Measurements from ENCODE around the gene ANKHD1.

ANKHD1 gene

GRCh38 chr5:140391732-140392131 is 9.9 kb upstream of the ANKHD1 start:
- Mint-ChIP-seq H3K4me3 (no peak overlapping the region), H3K27ac (no peak overlapping the region), H3K4me1 (ENCODE audit: low read depth in 2 of 2) (no peaks in the 10 kb centered on the region), H3K36me3 (ENCODE audit: insufficient read depth) (no peaks in the 10 kb centered on the region), H3K9me3 (no peaks in the 10 kb centered on the region), H3K27me3 (no peaks in the 10 kb centered on the region)
- DNase-seq = no peak
- no peak for ATAC-seq (replicated peaks)

GRCh38 chr5:140393738-140394137 is 7.9 kb upstream of the ANKHD1 start:
- H3K27ac Mint-ChIP-seq = no peak overlapping the region
- no peaks in the 10 kb centered on the region for H3K4me1 Mint-ChIP-seq (ENCODE audit: low read depth in 2 of 2)
- no peaks in the 10 kb centered on the region for H3K9me3 Mint-ChIP-seq
- H3K36me3 Mint-ChIP-seq (ENCODE audit: insufficient read depth) = no peaks in the 10 kb centered on the region
- ATAC-seq (replicated peaks) (no peak), DNase-seq (no peak)
- H3K27me3 Mint-ChIP-seq = no peaks in the 10 kb centered on the region
- no peak overlapping the region for H3K4me3 Mint-ChIP-seq

GRCh38 chr5:140398379-140398811 is 3.2 kb upstream of the ANKHD1 start:
- Mint-ChIP-seq H3K4me1 (ENCODE audit: low read depth in 2 of 2) (peaks cover 15 to 17% of the 10 kb centered on the region in 2 donors), H3K27ac (no peak overlapping the region), H3K4me3 (no peak overlapping the region), H3K27me3 (no peaks in the 10 kb centered on the region), H3K36me3 (ENCODE audit: insufficient read depth) (no peaks in the 10 kb centered on the region), H3K9me3 (no peaks in the 10 kb centered on the region)
- ATAC-seq (replicated peaks) = no peak
- DNase-seq = no peak

- DNase-seq = no peak
- no peak for ATAC-seq (replicated peaks)
- peaks cover 27 to 31% of the 10 kb centered on the region in 2 donors for H3K4me1 Mint-ChIP-seq (ENCODE audit: low read depth in 2 of 2)
- peaks cover 7% of the 10 kb centered on the region for H3K36me3 Mint-ChIP-seq (ENCODE audit: insufficient read depth)
- no peak overlapping the region for H3K4me3 Mint-ChIP-seq
- H3K27ac Mint-ChIP-seq = no peak overlapping the region
- H3K9me3 Mint-ChIP-seq = no peaks in the 10 kb centered on the region
- no peaks in the 10 kb centered on the region for H3K27me3 Mint-ChIP-seq
Measured at GRCh38 chr5:140399979-140400729, 1.5 kb upstream of the ANKHD1 start.

- no peaks in the 10 kb centered on the region for H3K9me3 Mint-ChIP-seq
- no peaks in the 10 kb centered on the region for H3K27me3 Mint-ChIP-seq
- no peak overlapping the region for H3K4me3 Mint-ChIP-seq
- H3K4me1 Mint-ChIP-seq (ENCODE audit: low read depth in 2 of 2) = peaks cover 27 to 32% of the 10 kb centered on the region in 2 donors
- ATAC-seq (replicated peaks) (peak; percentile 63), DNase-seq (peak; percentile 78 to 84 (median 79))
- peaks cover 7% of the 10 kb centered on the region for H3K36me3 Mint-ChIP-seq (ENCODE audit: insufficient read depth)
- no peak overlapping the region for H3K27ac Mint-ChIP-seq
Measured at GRCh38 chr5:140400730-140401361, 787 bp upstream of the ANKHD1 start.

GRCh38 chr5:140402258-140403074 is 833 bp downstream of the ANKHD1 start:
- no peak overlapping the region for H3K4me3 Mint-ChIP-seq
- DNase-seq (peak; percentile 19 to 45 (median 30)), ATAC-seq (replicated peaks) (no peak)
- H3K36me3 Mint-ChIP-seq (ENCODE audit: insufficient read depth) = peaks cover 20% of the 10 kb centered on the region
- no peak overlapping the region for H3K27ac Mint-ChIP-seq
- no peaks in the 10 kb centered on the region for H3K9me3 Mint-ChIP-seq
- no peaks in the 10 kb centered on the region for H3K27me3 Mint-ChIP-seq
- peaks cover 27 to 40% of the 10 kb centered on the region in 2 donors for H3K4me1 Mint-ChIP-seq (ENCODE audit: low read depth in 2 of 2)

GRCh38 chr5:140403613-140404012 is 2.0 kb downstream of the ANKHD1 start:
- Mint-ChIP-seq H3K36me3 (ENCODE audit: insufficient read depth) (peaks cover 25% of the 10 kb centered on the region), H3K4me3 (no peak overlapping the region), H3K4me1 (ENCODE audit: low read depth in 2 of 2) (peaks cover 30 to 45% of the 10 kb centered on the region in 2 donors), H3K9me3 (no peaks in the 10 kb centered on the region), H3K27me3 (no peaks in the 10 kb centered on the region), H3K27ac (no peak overlapping the region)
- ATAC-seq (replicated peaks) (no peak), DNase-seq (no peak)

- Mint-ChIP-seq H3K9me3 (no peaks in the 10 kb centered on the region), H3K27me3 (no peaks in the 10 kb centered on the region), H3K4me3 (peak overlapping the region in 1 of 2 donors; percentile 18), H3K36me3 (ENCODE audit: insufficient read depth) (peaks cover 42% of the 10 kb centered on the region), H3K27ac (no peak overlapping the region), H3K4me1 (ENCODE audit: low read depth in 2 of 2) (peaks cover 27 to 44% of the 10 kb centered on the region in 2 donors)
- peak; percentile 22 for ATAC-seq (replicated peaks)
- no peak for DNase-seq
Measured at GRCh38 chr5:140408750-140409241, 7.2 kb downstream of the ANKHD1 start.

- Mint-ChIP-seq H3K27ac (peak overlapping the region in 1 of 2 donors; percentile 22), H3K36me3 (ENCODE audit: insufficient read depth) (peaks cover 30% of the 10 kb centered on the region), H3K9me3 (no peaks in the 10 kb centered on the region), H3K27me3 (no peaks in the 10 kb centered on the region), H3K4me3 (peak overlapping the region in 1 of 2 donors; percentile 5), H3K4me1 (ENCODE audit: low read depth in 2 of 2) (peaks cover 25 to 33% of the 10 kb centered on the region in 2 donors)
- ATAC-seq (replicated peaks) (no peak), DNase-seq (no peak)
Measured at GRCh38 chr5:140413230-140413629, 11.6 kb downstream of the ANKHD1 start.

- Mint-ChIP-seq H3K27me3 (no peaks in the 10 kb centered on the region), H3K4me1 (ENCODE audit: low read depth in 2 of 2) (peaks cover 39 to 57% of the 10 kb centered on the region in 2 donors), H3K9me3 (no peaks in the 10 kb centered on the region), H3K27ac (peak overlapping the region in 1 of 2 donors; percentile 81), H3K4me3 (peak overlapping the region; percentile 23 to 31), H3K36me3 (ENCODE audit: insufficient read depth) (peaks cover 44% of the 10 kb centered on the region)
- DNase-seq (no peak), ATAC-seq (replicated peaks) (no peak)
Measured at GRCh38 chr5:140417235-140417634, 15.6 kb downstream of the ANKHD1 start.

- Mint-ChIP-seq H3K4me3 (peak overlapping the region; percentile 28 to 55), H3K36me3 (ENCODE audit: insufficient read depth) (peaks cover 42% of the 10 kb centered on the region), H3K4me1 (ENCODE audit: low read depth in 2 of 2) (peaks cover 39 to 56% of the 10 kb centered on the region in 2 donors), H3K27ac (peak overlapping the region; percentile 47 to 65), H3K27me3 (no peaks in the 10 kb centered on the region), H3K9me3 (no peaks in the 10 kb centered on the region)
- no peak for DNase-seq
- ATAC-seq (replicated peaks) = no peak
Measured at GRCh38 chr5:140418862-140419520, 17.4 kb downstream of the ANKHD1 start.

- DNase-seq = no peak
- Mint-ChIP-seq H3K4me3 (peak overlapping the region; percentile 45 to 55), H3K4me1 (ENCODE audit: low read depth in 2 of 2) (peaks cover 40 to 63% of the 10 kb centered on the region in 2 donors), H3K36me3 (ENCODE audit: insufficient read depth) (peaks cover 38% of the 10 kb centered on the region), H3K27me3 (no peaks in the 10 kb centered on the region), H3K9me3 (no peaks in the 10 kb centered on the region), H3K27ac (peak overlapping the region; percentile 47 to 65)
- no peak for ATAC-seq (replicated peaks)
Measured at GRCh38 chr5:140420226-140420570, 18.6 kb downstream of the ANKHD1 start.

Measured in effector memory CD8-positive, alpha-beta T cell (primary cell).